GM21515 (cell line): ENCODE results near the gene FOSB.

Experiments
- ATAC-seq: cut with Tn5 transposase; IDR thresholded peaks from one replicate; pipeline ENCODE4 v1.9.1; 2021; ENCODE audit not compliant: unreplicated experiment

FOSB gene

DNA sequence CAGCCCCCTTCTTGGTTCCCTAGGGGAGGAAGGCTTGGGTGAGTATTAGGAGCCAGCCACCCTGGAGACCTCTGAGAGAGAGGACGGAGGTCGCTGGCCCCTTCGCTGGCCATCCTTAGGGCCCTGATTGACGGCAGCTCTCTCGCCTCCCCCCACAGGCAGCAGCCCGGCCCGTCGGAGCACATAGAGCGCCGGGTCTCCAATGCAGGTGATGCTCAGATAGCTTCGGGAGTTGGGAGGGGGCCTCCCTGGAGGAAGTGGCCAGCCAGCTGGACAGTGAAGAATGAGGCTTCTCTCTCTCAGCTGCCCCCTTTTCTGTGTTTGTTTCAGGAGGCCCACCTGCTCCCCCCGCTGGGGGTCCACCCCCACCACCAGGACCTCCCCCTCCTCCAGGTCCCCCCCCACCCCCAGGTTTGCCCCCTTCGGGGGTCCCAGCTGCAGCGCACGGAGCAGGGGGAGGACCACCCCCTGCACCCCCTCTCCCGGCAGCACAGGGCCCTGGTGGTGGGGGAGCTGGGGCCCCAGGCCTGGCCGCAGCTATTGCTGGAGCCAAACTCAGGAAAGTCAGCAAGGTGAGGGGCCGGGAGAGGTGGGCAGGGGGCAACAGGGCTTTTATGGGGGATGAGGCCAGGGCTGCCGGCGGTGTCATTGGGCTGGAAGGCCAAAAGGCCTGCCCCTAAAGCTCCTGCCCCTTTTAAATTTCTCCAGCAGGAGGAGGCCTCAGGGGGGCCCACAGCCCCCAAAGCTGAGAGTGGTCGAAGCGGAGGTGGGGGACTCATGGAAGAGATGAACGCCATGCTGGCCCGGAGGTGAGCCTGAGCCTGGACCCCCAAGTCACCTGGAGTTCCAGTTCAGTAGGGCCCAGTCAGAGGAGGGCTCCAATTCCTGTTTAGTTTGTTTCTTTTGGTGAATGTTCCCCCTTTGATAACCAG, 54.5 kb downstream of the FOSB start:
- ATAC-seq: no peak

DNA sequence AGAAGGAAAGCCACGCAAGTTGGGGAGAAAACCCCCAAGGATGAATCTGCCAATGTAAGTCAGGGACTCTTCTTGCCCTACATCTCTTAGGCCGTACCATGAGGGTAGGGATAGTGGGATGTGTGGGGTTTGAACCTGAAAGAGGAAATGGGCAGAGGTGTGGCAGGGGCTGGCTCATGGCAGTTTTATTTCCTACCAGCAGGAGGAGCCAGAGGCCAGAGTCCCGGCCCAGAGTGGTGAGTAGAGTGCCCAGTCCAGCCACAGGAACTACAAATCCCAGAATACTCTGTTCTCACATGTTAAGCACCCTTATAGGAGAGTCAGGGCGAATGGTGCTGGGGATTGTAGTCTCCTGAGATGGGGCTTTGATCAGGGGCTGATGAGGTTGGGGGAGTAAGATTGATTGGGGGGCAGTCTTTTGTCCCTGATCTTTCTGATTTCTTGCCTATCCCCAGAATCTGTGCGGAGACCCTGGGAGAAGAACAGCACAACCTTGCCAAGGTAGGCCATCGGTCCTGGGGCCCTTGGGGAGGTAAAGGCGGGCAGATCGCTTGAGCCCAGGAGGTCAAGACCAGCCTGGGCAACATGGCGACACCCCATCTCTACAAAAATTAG, 56.0 kb downstream of the FOSB start:
- ATAC-seq: peak; percentile 64

DNA sequence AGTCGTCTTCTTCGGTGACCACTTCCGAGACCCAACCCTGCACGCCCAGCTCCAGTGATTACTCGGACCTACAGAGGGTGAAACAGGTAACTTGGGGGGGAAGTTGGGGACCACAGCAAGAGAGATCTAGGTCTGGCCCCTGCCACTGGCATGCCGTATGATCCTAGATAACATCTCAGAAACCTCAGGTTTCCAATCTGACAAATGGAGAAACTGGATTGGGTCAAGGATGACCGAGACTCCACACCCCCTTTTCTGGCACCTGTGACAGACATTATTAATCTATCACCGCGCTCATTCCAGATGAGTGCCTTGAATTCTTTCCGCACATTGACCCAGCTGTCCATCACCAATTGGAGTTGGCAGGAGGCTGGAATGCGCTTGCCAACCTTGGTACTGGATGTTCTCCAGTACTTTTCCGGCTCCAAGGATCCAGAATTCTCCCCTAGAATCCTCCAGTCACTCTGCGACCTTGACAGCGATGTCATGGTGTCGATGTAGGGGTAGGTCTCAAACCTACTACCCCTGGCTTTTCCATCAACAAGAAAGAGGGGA, 56.9 kb downstream of the FOSB start:
- no peak for ATAC-seq
